GM12875 (cell line): ENCODE results near the gene DRC1.

Experiments used
- H3K4me3 ChIP-seq: one replicate; pipeline ENCODE4 v1.5.1; 2011; ENCODE audit warnings: low read depth, low read length, control low read depth
- TF ChIP-seq, protein P1 (sequence below): IDR thresholded peaks from 2 replicates; pipeline ENCODE4 v1.5.1; 2011; ENCODE audit warnings: low read depth, mild to moderate bottlenecking, control low read depth, inconsistent platforms, low read length, moderate library complexity, borderline replicate concordance; ENCODE audit not compliant: insufficient read depth

DRC1 gene

DNA sequence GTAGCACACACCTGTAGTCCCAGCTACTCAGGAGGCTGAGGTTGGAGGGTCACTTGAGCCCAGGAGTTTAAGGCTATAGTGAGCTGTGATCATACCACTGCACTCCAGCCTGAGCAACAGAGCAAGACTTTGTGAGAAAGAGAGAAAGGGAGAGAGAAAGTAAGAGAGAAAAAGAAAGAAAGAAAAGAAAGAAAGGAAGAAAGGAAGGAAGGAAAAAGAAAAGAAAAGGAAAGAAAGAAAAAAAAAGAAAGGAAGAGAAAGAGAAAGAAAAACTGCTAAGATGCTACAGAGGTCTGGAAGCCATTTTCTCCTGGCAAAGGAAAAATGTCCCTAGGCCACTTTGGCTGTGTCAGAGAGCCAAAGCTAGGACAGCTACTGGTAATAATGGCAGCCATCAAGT is 30.6 kb downstream of the DRC1 start:
- H3K4me3 ChIP-seq = no peak overlapping the region
- TF ChIP-seq, protein P1, sequence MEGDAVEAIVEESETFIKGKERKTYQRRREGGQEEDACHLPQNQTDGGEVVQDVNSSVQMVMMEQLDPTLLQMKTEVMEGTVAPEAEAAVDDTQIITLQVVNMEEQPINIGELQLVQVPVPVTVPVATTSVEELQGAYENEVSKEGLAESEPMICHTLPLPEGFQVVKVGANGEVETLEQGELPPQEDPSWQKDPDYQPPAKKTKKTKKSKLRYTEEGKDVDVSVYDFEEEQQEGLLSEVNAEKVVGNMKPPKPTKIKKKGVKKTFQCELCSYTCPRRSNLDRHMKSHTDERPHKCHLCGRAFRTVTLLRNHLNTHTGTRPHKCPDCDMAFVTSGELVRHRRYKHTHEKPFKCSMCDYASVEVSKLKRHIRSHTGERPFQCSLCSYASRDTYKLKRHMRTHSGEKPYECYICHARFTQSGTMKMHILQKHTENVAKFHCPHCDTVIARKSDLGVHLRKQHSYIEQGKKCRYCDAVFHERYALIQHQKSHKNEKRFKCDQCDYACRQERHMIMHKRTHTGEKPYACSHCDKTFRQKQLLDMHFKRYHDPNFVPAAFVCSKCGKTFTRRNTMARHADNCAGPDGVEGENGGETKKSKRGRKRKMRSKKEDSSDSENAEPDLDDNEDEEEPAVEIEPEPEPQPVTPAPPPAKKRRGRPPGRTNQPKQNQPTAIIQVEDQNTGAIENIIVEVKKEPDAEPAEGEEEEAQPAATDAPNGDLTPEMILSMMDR = no peak

DNA sequence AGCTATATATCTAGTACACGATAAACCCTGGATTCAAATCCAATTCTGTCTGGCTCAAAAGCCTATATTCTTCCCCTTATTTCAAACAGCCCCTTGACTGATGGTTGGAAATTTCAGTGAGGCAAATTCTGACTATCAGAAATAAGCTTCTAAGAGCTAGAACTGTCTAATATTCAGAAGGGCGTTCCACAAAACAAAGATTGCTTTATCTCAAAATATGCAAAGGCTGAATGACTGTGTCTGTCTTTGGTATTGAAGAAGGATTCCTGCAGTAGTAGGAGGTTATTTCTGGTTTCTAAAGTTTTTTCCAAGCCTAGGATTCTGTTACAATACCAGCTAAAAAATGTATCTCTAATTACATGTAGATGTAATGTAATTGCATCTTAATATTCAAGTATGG is 31.1 kb downstream of the DRC1 start:
- no peak overlapping the region for H3K4me3 ChIP-seq
- TF ChIP-seq, protein P1 = no peak

DNA sequence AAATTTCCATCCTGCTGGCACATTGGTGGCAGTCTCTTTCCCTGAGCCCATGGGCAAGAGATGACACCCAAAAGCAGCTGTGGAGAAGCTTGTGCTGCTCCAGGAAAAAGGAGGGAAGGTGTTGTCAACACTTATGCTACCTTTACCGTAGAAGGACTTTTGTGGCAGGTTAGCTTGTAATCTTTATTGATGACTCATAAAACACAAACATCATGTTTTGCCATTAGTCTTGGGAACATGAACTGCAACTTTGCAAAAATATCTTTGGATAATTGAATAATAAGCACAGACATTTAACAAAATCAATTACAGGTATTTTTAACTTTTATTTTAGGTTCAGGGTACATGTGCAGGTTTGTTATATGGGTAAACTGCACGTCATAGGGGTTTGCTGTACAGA is 33.4 kb downstream of the DRC1 start:
- TF ChIP-seq, protein P1 = no peak

DNA sequence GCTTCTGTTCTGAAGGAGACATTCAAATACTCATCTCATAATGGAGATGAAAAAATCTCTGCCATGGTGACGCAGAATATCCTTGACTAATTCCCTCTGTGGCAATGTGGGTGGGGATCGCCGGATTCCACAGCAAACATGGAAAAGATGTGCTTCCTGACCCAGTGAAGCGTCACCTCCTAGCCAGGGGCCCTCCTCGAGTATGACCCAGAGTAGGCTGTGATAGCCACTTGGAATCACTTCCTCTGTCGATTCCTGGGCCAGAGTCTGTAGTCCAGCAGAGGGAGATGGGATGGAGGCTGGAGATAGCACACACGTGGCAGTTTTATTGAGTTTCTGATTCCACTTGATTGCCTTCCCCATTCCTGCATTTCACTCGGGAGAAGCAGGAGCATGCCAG is 36.8 kb downstream of the DRC1 start:
- no peak overlapping the region for H3K4me3 ChIP-seq
- TF ChIP-seq, protein P1 = no peak

More for the DNA sequence above, 33.4 kb downstream of the DRC1 start:
- no peak overlapping the region for H3K4me3 ChIP-seq

DNA sequence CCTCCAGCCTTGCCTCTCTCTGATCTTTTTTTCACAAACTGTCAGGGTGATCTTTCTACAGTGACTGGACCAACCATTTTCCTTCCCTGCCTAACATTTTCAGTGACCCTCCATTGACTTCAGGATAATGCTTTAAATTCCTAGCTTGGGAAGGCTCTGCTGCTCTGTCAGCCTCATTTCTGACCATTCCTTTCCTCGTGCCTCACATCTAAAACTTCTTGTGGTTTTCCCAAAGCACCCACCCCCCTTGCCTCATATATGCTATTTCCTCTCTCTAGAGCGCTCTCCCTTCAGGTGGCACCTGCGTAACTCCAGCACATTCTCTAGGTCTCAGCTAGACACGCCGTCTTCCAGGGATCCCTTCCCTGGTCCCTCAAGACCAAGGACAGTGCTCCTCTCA is 37.2 kb downstream of the DRC1 start:
- TF ChIP-seq, protein P1 = no peak
- H3K4me3 ChIP-seq = no peak overlapping the region

DNA sequence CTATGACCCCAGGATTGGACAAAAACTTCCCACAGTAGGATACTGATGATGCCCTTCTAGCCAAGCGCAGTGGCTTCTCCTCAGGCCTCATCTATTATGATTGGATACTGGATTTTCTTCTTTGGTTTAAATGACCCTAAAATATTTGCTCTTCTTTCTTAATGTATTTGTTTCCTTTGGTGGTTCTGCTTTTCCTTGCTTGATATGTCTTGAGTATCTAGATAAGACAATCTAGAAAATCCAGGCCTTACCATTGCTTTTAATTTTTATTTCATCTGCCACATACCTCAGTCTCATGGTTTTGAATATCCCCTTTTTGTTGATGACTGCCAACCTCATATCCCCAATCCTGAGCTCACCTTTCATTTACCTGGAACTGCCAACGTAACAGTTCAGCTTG is 40.6 kb downstream of the DRC1 start:
- H3K4me3 ChIP-seq = no peak overlapping the region
- TF ChIP-seq, protein P1 = no peak

DNA sequence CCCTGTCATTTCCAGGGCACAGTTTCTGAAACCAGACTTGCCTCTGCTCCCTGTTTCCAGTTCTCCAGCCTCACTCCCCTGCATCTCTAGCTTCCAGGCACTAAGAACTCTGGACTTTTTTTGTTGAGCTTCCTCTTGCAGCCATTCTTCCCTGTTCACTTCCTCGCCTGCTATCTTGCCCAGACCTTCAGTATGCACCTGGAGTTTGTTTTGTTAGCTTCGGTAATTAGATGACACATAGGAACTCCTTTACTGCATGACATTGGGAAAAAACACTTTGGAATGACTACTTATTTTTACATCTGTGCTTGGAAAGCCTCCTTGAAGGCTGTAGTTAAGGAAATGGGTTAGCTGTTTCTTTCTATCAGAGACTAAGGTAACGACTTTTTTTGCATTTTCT is 41.0 kb downstream of the DRC1 start:
- H3K4me3 ChIP-seq = no peak overlapping the region
- TF ChIP-seq, protein P1 = no peak
